OCI-LY7 (cell line): Measurements from ENCODE around the gene PPFIA4. TPM values are rescaled to one million over a fixed set of nuclear protein-coding genes. Genes with fewer than 3 reads are reported as not detected.

Experiments
- BruUV-seq: library from RNA; stranded (reverse); fragments of 400-500 nt; replicated peaks from 2 replicates; lab custom pipeline; 2021; lab: Mats Ljungman, UMichigan
- CTCF ChIA-PET: fragments of 300-600 bp; sonication (Branson Sonifier 250); formaldehyde crosslinking; loops from one replicate; lab custom pipeline; 2022; ENCODE audit warnings: antibody characterized with exemption; ENCODE audit not compliant: unreplicated experiment; lab: Charles Lee
- POLR2A ChIA-PET: fragments of 300-600 bp; sonication (Branson Sonifier 250); formaldehyde crosslinking; loops from one replicate; lab custom pipeline; 2022; ENCODE audit warnings: antibody characterized with exemption; lab: Charles Lee
- DNase-seq: peaks from one replicate; pipeline ENCODE4 v3.0.0-alpha.2; 2015; ENCODE audit warnings: low spot score
- H2AFZ ChIP-seq: fragments of 200-600 bp; sonication (generic), shearing (Covaris generic); 2 replicates; pipeline ENCODE4 v1.6.1; 2014; ENCODE audit warnings: mild to moderate bottlenecking, antibody characterized with exemption, low read length, moderate library complexity
- H3K27ac ChIP-seq: fragments of 200-600 bp; sonication (generic); 2 replicates; pipeline ENCODE4 v1.5.1; 2014; ENCODE audit warnings: mixed run types, low read depth, mild to moderate bottlenecking, moderate library complexity, low read length, inconsistent platforms; ENCODE audit not compliant: poor library complexity, severe bottlenecking
- H3K36me3 ChIP-seq: fragments of 200-600 bp; sonication (generic); 2 replicates; pipeline ENCODE4 v1.6.1; 2014; ENCODE audit warnings: mild to moderate bottlenecking, antibody characterized with exemption, low read length, moderate library complexity, mixed read lengths; ENCODE audit not compliant: insufficient read depth
- H3K4me1 ChIP-seq: fragments of 200-600 bp; sonication (generic); 2 replicates; pipeline ENCODE4 v1.5.1; 2014; ENCODE audit warnings: mild to moderate bottlenecking, low read length; ENCODE audit not compliant: insufficient read depth, poor library complexity, severe bottlenecking
- H3K4me2 ChIP-seq: fragments of 200-600 bp; sonication (generic); 2 replicates; pipeline ENCODE4 v1.6.1; 2014; ENCODE audit warnings: mild to moderate bottlenecking, low read length
- H3K4me3 ChIP-seq: fragments of 200-600 bp; sonication (generic); 2 replicates; pipeline ENCODE4 v1.5.1; 2014; ENCODE audit warnings: mild to moderate bottlenecking, low read depth, low read length; ENCODE audit not compliant: poor library complexity, severe bottlenecking
- H3K79me2 ChIP-seq: fragments of 200-600 bp; sonication (generic); 2 replicates; pipeline ENCODE4 v1.6.1; 2016; ENCODE audit warnings: low read depth, mild to moderate bottlenecking, low read length, moderate library complexity, mixed read lengths; ENCODE audit not compliant: insufficient read depth
- H3K9me2 ChIP-seq: fragments of 200-600 bp; sonication (generic); 2 replicates; pipeline ENCODE4 v1.6.1; 2016; ENCODE audit warnings: mild to moderate bottlenecking, low read length, mixed read lengths; ENCODE audit not compliant: insufficient read depth
- H3K9me3 ChIP-seq: fragments of 200-600 bp; sonication (generic); 2 replicates; pipeline ENCODE4 v1.6.1; 2014; ENCODE audit warnings: mild to moderate bottlenecking, mixed run types, low read length, mixed read lengths
- H4K20me1 ChIP-seq: fragments of 200-600 bp; sonication (generic); 2 replicates; pipeline ENCODE4 v1.6.1; 2014; ENCODE audit warnings: mild to moderate bottlenecking, antibody characterized with exemption, low read length, moderate library complexity, mixed read lengths; ENCODE audit not compliant: insufficient read depth
- CTCF ChIP-seq: fragments of 200-600 bp; sonication (generic); conservative IDR thresholded peaks from 2 replicates; pipeline ENCODE4 v1.5.1; 2014; ENCODE audit warnings: mild to moderate bottlenecking, antibody characterized with exemption, low read length, moderate library complexity, mixed read lengths
- EZH2phosphoT487 ChIP-seq: fragments of 200-600 bp; sonication (generic); IDR thresholded peaks from 2 replicates; pipeline ENCODE4 v1.6.1; 2018; ENCODE audit warnings: low read depth, borderline replicate concordance, mild to moderate bottlenecking, mixed run types, antibody characterized with exemption, low read length, moderate library complexity, mixed read lengths
- intact Hi-C: fragments of 100-400 bp; cut with micrococcal nuclease; formaldehyde crosslinking; loops from one replicate; pipeline ENCODE4 v1.10.0; 2022; ENCODE audit not compliant: unreplicated experiment
- total RNA-seq, 2 experiments: library from RNA; depleted of rRNA in 1 of 2; stranded (reverse); fragments of >200 nt in 1 of 2; shearing (Covaris generic) in 1 of 2; gene quantifications; 2 replicates each; pipeline ENCODE4 v1.2.3, GENCODE V29; 2014 to 2022

Gene PPFIA4
- total RNA-seq, 2 experiments from 2014 or later: 0.03 to 2.7 TPM

- intact Hi-C loops: loop anchor here (1.0 to 2.0 kb wide), 3 partner anchors 134 to 230 kb away; no protein-coding TSS in a partner anchor
- BruUV-seq: no TSS peak
- H3K4me2 ChIP-seq: no peak overlapping the region
- H3K4me1 ChIP-seq: peaks cover 8% of the 10 kb centered on the region
- ChIA-PET CTCF (interaction anchor here (1.1 to 2.2 kb wide), 3 partner anchors 18 to 178 kb away, joined by 4 to 9 read pairs (median 4); no protein-coding TSS in a partner anchor), POLR2A (no interaction called here)
- DNase-seq: peak; percentile 67
- TF ChIP-seq EZH2phosphoT487 (no peak), CTCF (peak; percentile 98)
- no peaks in the 10 kb centered on the region for H3K79me2 ChIP-seq
- no peaks in the 10 kb centered on the region for H3K9me3 ChIP-seq
- H3K4me3 ChIP-seq: no peak overlapping the region
- H3K36me3 ChIP-seq: no peaks in the 10 kb centered on the region
- no peaks in the 10 kb centered on the region for H3K9me2 ChIP-seq
- no peak overlapping the region for H2AFZ ChIP-seq
- H3K27ac ChIP-seq: no peak overlapping the region
- no peaks in the 10 kb centered on the region for H4K20me1 ChIP-seq
These were observed 12.8 kb downstream of the PPFIA4 start for GRCh38 chr1:203038891-203039608.

- TF ChIP-seq CTCF (peak; percentile 67), EZH2phosphoT487 (no peak)
- no TSS peak for BruUV-seq
- Histone ChIP-seq H4K20me1 (no peaks in the 10 kb centered on the region), H3K4me2 (no peak overlapping the region), H3K36me3 (no peaks in the 10 kb centered on the region), H3K9me2 (no peaks in the 10 kb centered on the region), H3K4me1 (peaks cover 8% of the 10 kb centered on the region), H3K27ac (no peak overlapping the region), H3K79me2 (no peaks in the 10 kb centered on the region), H2AFZ (no peak overlapping the region), H3K9me3 (no peaks in the 10 kb centered on the region), H3K4me3 (no peak overlapping the region)
- POLR2A ChIA-PET: no interaction called here
- peak; percentile 24 for DNase-seq
- intact Hi-C loops: loop anchor here (1.0 to 2.0 kb wide), 3 partner anchors 133 to 229 kb away; no protein-coding TSS in a partner anchor
- CTCF ChIA-PET: interaction anchor here (0.6 to 2.2 kb wide), 5 partner anchors 17 to 177 kb away, joined by 3 to 9 read pairs (median 4); no protein-coding TSS in a partner anchor
These were observed 13.6 kb downstream of the PPFIA4 start for GRCh38 chr1:203039609-203040512.
